OCI-M2 (cell line): ENCODE data around the gene CZIB.
"Not testable (repeated sequence)": the region's sequence is repeated elsewhere in the genome, so short reads cannot be mapped to it uniquely, and the experiment has no call there.

ENCODE experiments used
- DNase-seq: peaks from one replicate; lab custom pipeline; 2025; ENCODE audit not compliant: unreplicated experiment; lab: John Stamatoyannopoulos, UW

CZIB gene

DNA sequence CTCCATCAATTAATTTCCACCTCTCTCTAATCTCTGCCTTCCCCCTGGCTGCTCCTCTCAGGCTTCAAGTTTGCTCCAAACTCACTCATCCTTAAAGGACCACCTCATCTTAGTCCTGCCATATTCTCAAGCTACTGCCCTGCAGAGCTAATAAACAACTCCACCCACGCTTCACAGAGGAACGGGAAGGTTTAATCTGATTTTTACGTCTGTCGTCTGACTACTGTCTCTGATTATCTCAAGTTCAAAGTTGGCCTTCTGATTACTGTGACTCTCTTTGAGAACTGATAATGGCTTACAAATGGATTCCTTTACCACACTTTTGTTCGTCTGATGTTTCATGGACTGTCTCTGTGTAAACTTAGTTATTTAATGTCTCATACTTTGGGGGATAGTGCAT, 31.4 kb downstream of the CZIB start:
- no peak for DNase-seq

- DNase-seq: no peak
Measured at GRCh38 chr1:53188099-53188498, 32.3 kb downstream of the CZIB start.

GRCh38 chr1:53187401-53187800, 33.0 kb downstream of the CZIB start:
- DNase-seq: no peak

- no peak for DNase-seq
Measured at GRCh38 chr1:53186533-53186932, 33.9 kb downstream of the CZIB start.

DNA sequence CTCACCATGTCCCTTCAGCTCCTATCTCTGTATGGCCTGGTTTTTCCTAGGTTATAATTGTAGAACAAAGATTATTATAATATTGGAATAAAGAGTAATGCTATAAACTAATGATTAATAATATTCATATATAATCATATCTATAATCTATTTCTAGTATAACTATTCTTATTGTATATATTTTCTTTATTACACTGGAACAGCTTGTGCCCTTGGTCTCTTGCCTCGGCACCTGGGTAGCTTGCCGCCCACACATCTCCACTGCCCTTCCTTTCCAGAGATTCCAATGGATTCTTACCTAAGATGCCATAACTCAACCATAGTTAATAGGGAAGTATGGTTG, 34.5 kb downstream of the CZIB start:
- not testable (repeated sequence) for DNase-seq

GRCh38 chr1:53183095-53183990, 37.1 kb downstream of the CZIB start:
- no peak for DNase-seq

DNA sequence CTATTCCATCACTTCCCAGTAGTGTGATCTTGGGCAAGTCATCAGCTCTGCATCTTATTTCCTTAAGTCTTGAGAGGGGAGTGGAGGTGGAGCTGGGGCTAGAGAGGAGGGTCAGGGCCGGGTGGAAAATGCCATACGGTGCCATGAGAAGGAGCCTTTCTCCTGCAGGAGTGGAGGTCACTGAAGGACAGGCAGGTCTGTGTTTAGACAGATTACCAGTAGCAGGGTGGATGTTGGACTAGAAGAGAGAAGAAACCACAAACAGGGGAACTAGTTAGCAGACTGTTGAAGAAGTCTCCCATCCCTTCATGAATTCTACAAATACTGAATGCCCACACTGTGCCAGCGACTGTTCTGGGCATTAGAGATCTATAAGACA, 37.7 kb downstream of the CZIB start:
- no peak for DNase-seq

DNA sequence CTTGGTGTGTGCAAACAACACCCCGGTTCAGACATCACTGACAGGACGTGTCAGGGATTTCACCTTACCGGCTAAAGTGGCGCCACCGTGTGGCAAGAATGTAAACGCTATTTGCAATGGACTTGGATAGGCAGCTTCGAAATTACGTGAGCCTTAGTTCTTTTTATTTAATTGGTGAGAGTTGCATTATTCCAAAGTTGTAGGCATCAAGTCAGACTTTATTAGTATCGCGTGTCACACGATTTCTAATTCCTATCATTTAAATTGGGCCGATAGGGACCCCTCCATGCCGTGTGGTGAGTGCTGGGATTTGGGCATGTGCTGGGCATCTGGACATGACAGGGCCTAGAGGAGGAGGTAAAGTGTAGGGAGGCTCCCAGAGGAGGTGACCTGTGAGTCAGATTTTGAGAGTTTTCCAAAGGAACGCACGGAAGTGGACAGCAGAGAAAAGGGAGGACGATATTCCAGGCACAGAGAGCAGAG, 38.3 kb downstream of the CZIB start:
- no peak for DNase-seq

- no peak for DNase-seq
Measured at GRCh38 chr1:53180951-53181350, 39.5 kb downstream of the CZIB start.

GRCh38 chr1:53180226-53180625, 40.2 kb downstream of the CZIB start:
- DNase-seq: no peak

GRCh38 chr1:53176452-53177208, 43.8 kb downstream of the CZIB start:
- DNase-seq: no peak

GRCh38 chr1:53174971-53175913, 45.2 kb downstream of the CZIB start:
- no peak for DNase-seq

DNA sequence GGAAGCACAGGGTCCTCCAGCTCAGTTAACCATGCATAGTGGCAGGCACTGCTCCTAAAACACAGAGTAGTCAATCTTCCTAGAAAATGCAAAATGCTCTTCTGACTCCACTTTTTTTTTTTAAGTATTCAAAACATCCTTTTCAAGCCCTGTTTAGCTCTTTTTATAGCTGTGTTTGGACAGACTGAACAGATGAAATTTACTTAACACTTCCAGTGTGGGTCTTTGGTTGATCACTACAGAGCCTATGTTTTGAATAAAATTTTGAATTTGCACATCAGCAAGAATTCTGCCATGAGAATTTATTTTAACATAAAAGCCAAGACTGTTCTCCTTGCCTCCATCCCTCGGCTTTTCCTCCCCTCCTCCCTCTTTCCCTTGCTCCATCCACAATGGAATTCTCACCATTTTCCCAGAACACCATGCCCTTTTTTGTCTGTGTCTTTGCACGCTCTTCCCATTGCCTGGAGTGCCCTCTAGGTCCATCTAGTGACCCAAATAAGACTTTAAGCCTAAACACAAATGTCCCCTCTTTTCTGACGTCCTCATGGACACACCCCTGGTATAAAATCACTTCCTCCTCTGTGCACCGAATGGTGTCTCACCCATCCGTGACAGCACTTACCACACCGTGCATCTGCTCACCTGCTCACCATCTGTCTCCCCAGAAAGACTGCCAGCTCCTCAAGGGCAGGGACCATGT, 47.9 kb downstream of the CZIB start:
- DNase-seq: no peak

GRCh38 chr1:53166912-53167311, 53.5 kb downstream of the CZIB start:
- no peak for DNase-seq

DNA sequence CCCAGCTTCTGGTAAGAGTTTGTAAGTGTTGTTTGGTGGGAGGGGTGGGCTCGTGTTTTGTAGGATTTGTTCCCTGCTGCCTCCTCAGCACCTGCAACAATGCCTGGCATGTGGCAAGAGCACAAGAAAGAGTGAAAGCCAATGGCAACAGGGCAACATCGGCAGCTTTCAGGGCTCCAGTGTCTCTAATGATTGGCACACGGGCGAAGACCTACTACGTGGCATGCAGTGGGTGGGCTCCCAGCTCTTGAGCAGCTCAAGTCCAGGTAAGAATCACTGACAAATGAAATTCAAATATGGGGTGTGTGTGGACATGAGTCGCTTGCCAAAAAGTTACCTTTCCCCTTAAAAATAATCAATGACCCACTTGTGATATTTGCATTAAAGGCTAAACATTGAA, 54.1 kb downstream of the CZIB start:
- DNase-seq: no peak

GRCh38 chr1:53165408-53165961, 54.9 kb downstream of the CZIB start:
- no peak for DNase-seq
